ENCODE measurements around the gene MAGI3.
"Not testable (repeated sequence)": the region's sequence is repeated elsewhere in the genome, so short reads cannot be mapped to it uniquely, and the experiment has no call there.

MAGI3 gene

DNA sequence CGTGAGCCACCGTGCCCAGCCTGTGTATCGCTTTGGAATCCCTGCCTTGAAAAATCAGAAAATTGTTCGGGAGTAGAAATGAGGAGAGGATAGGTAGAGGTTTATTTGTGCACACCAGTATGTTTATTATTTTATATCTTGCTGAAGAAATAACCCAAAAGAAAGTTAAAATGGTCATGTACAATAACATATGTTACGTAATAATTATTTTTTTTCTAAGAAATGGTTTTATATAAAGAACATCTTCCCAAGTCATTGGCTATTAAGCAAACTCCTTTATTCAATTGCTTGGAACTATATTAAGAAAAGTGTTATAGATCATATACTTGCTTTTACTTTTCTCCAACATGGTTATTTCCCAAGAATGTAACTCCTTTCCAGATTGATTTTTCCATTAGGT lies 197.2 kb downstream of the MAGI3 start:
- no peak for DNase-seq

DNA sequence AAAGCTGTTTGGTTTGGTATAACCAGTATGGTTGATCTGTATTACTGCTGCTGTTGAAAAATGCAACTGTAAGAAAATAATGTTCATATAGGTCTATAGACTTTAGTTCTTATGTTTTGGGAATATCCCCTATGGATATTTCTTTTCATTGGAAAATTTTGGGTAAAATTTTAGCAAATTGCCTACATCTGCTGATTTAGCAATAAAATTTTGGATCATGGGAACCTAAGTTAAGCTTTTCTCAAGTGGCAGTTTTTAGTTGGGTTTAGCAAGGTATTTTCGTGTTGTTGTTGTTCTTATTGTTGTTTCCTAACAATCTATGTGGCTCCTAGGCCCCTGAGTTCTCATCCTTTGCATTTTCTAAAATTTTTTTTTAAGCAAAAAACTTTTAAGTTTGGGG lies 201.9 kb downstream of the MAGI3 start:
- DNase-seq = no peak

- no peak for DNase-seq
Observed at GRCh38 chr1:113593550-113594297, 203.4 kb downstream of the MAGI3 start.

DNA sequence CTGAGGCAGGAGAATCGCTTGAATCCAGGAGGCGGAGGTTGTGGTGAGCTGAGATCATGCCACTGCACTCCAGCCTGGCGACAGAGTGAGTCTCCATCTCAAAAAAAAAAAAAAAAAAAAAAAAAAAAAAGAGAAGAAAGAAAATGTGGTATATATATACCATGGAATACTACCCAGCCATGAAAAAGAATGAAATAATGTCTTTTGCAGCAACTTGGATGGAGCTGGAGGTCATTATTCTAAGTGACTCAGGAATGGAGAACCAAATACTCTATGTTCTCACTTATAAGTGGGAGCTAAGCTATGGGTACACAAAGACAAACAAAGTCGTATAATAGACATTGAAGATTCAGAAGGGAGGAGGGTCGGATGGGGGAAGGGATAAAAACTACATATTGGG lies 214.2 kb downstream of the MAGI3 start:
- DNase-seq = not testable (repeated sequence)

- DNase-seq = no peak
Observed at GRCh38 chr1:113605146-113605545, 214.8 kb downstream of the MAGI3 start.

- no peak for DNase-seq
Observed at GRCh38 chr1:113608399-113608798, 218.1 kb downstream of the MAGI3 start.

DNA sequence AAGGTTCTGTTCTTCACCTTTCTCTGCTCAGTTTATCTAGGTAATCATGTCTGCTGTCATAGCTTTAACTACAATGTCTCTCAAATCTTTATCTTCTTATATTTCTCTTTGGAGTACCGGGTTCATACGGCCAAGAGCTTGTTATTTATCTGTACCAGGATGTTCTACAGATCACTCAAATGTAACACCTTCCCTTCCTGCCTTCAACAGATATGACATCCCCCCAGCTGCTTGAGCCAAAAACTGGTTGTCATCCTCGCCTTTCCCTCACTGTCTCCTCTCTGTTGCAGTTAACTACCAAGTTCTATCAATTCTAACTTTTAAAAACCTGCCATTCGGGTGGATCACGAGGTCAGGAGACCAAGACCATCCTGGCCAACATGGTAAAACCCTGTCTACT lies 220.1 kb downstream of the MAGI3 start:
- no peak for DNase-seq

DNA sequence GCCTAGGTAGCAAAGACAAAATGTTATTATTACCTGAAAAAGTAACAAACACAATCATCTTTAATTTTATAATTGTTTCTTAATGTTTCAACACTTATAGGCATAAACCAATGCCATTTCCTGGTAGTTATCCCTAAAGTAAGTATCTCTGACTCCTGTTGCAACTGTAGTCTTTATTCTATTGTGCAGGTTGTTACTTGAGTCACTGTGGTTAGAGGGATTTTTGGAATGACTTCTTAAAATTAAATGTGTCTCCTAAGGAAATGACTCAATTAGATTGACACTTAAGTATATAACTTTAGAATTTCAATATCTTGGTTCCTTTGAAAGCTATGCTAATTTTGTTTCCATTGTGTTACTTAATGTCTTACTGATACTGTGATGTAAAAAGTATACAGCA lies 225.1 kb downstream of the MAGI3 start:
- no peak for DNase-seq

GRCh38 chr1:113616156-113616555 lies 225.8 kb downstream of the MAGI3 start:
- DNase-seq = no peak

DNA sequence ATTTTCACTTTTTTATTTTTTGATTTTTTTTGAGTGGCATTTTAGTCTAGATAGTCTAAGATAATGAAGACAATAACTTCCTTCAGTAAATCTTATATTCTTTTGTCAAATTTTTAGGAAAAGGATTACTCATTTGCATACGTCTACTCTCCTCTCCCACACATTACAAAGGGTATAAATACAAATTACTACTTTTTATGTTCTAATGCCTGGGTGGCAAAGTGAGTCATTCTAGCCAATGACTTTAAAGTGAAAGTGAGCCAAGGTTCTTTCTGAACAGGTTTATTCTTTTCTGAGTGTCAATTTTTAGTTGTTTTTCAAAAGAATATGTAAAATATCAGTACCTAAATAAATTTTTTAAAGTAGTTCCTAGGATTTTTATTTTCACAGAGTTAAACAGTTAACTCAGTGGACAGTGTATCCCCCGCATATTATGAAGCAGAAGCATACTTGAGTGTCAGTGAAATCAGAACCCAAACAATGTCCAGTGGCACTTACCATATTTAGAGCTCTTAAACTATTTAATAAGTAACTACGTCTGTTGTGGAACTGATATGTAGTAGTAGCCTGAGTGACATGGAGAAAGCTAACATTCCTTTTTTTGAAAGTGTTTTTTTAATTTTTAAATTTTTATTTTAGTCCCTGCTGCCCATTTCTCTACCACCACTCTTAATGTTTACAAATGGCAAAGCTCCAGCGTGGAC lies 227.3 kb downstream of the MAGI3 start:
- no peak for DNase-seq

DNA sequence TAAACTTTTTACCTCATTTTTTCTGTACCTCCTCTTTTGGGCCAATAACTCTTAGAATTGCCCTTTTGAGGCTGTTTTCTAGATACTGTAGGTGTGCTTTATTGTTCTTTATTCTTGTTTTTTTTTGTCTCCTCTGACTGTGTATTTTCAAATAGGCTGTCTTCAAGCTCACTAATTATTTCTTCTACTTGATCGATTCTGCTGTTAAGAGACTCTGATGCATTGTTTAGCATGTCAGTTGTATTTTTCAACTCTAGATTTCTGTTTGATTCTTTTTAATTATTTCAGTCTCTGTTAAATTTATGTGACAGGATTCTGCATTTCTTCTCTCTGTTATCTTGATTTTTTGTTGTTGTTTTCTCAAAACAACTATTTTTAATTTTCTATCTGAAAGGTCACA lies 238.7 kb downstream of the MAGI3 start:
- no peak for DNase-seq

- no peak for DNase-seq
Observed at GRCh38 chr1:113630340-113631327, 240.3 kb downstream of the MAGI3 start.

DNA sequence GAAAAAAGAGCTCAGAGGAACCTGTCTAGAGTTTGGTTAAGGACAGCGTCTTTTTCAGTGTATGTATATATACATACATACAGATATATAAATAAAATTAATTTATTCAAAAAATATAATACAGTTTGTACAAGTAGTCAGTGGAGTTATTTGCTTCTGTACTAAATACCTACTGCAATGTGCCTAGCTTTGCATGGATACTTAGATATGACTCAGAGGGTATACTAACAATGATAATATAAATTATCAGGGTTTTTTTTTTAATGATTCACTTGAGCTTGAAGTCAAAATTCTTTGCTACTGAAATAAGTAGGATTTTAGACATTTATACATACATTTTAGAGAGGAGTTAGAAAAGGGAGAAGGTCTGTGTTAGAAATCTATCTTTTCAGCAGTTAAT lies 251.1 kb downstream of the MAGI3 start:
- no peak for DNase-seq

DNA sequence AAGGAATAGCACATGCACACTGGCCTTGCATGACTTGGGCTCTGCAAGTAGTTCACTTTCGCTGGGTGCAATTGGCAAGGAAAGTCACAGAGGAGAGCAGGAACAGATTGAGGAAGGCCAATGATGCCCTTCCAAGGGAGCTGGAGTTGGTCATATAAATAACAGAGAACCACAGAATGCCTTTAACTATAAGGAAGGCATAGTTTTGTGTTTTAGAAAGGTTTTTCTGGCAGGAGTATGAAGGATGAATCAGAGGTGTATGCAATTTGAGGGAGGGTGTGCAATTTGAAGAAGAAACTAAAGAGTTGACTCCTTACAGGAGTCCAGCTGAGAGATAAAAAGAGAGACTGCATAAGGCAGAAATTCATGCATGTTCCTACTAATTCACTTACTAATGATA lies 256.8 kb downstream of the MAGI3 start:
- no peak for DNase-seq

DNA sequence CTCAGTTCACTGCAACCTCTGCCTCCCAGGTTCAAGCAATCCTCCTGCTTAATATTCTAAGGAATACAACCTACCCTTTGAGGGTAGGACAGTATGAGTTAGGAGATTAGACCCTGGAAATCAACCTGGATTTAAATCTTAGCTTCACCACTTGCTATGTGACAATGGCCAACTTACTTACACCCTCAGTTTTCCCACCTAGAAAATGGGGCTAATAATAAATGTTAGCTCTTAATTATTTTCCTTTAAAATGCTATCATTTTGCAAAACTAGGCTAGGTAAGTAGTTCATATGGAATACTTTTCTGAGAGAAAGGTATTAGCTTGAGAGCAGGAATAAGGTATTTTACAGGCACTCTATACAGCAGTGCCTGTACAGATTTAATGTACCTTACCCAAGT lies 258.2 kb downstream of the MAGI3 start:
- no peak for DNase-seq

- DNase-seq = no peak
Observed at GRCh38 chr1:113652771-113653170, 262.5 kb downstream of the MAGI3 start.

DNA sequence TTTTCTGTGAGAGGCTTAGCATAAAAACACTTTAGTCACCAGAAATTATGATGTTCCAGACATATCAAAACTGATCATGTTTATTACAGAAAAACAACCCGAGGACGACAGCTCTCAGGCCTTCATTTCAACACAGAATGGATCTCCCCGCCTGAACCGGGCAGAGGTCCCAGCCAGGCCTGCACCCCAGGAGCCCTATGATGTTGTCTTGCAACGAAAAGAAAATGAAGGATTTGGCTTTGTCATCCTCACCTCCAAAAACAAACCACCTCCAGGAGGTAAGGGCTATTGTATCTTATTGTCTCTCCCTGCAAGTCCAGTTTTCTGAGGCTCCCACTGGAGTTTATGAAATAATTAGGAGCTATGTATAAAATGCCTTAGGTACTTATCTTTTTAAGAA lies 263.4 kb downstream of the MAGI3 start:
- DNase-seq = no peak

DNA sequence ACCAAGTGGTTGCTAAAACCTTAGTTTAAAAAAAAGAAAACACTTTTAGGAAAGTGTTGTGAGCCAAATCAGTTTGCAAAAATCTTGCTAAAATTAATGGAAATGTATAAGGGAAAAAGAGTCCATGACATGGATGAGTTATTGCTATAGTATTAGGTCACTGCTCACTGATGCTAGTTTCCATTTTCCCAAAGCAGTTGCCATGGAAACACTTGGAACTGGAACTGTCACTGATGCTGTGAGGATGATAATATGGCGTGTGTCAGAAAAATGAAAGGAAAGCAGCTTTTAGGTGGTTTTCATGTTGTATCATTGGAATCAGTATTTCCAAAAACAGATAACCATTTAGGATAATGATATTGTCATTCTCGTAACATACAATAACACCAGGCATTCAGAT lies 264.6 kb downstream of the MAGI3 start:
- no peak for DNase-seq

- no peak for DNase-seq
Observed at GRCh38 chr1:113657126-113657525, 266.8 kb downstream of the MAGI3 start.

DNA sequence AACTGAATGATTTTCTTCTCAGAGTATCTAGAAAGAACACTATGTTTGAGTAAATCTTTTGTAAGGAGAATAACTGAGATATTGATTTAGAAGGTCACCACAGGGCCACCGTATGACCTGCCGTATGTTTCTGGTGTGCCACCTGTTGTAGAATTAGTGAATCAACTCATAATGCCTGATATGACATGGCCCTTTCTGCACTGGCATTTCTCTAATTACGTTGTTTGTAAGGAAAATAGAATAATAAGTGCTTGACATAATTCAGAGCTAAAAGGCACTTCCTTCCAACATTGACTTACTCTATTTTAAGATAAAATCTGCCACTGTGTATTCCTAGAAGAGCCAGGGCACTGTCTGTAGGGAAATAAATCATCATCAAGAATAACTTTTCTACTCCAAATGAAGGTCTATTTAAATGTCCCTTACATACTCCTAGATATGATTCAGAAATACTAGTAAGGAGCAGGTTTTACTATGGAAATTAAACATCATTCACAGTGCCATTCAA lies 267.3 kb downstream of the MAGI3 start:
- no peak for DNase-seq

- DNase-seq = no peak
Observed at GRCh38 chr1:113659035-113659434, 268.7 kb downstream of the MAGI3 start.

GRCh38 chr1:113659556-113659955 lies 269.2 kb downstream of the MAGI3 start:
- no peak for DNase-seq

GRCh38 chr1:113660088-113660487 lies 269.8 kb downstream of the MAGI3 start:
- DNase-seq = no peak
